T-helper 1 cell treated with Interleukin-12 subunit alpha and Interleukin-12 subunit beta and Interleukin-4 antibody, amounts not matched to agents 30 ng/mL and 1 ng/mL, for 36 hours (primary cell): Measurements from ENCODE around the gene ITPR2. TPM values are rescaled to one million over a fixed set of nuclear protein-coding genes. Genes with fewer than 3 reads are reported as not detected.

ENCODE experiments used
- intact Hi-C: fragments of 100-400 bp; cut with micrococcal nuclease; formaldehyde crosslinking; loops from one replicate; pipeline ENCODE4 v1.15.1; 2024
- total RNA-seq: library from RNA; stranded (reverse); gene quantifications from 2 replicates; pipeline ENCODE4 v1.2.3, GENCODE V29; 2022

Gene ITPR2
- total RNA-seq, 1 donor from 2014 or later = 60.9 TPM

GRCh38 chr12:26580619-26581018, 252.4 kb downstream of the ITPR2 start:
- intact Hi-C loops = no loop called here

- intact Hi-C loops = no loop called here
Measured at GRCh38 chr12:26576266-26576665, 256.7 kb downstream of the ITPR2 start.

DNA sequence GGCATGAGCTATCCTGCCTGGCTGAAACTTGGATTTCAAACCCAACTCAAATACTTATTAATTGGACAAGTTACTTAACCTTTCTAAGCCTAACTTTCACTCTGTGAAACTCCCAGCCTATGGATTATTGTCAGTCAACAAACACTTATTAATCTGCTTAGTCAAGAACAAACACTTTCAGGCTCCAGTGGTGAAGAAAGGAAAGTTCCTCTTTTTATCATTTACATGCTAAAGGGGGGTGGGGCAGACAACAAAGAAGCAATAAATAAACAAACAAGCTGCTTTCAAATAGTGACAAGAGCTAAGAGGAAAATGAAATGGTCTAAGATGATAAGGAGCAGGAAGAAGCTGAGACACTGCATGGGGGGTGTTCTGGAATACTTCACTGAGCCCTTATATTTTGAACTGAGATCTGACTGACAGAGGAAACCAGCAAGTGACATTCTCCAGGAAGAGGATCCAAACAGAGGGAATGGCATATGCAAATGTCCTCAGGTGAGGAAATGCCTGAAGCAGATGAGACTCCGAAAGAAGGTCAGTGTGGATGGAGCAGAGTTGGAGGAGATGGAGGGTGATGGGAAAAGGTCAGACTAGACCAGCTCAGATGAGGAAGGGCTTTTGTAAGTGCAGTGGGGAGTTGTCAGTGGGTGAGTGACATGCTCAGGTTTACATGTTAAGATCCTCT, 259.6 kb downstream of the ITPR2 start:
- intact Hi-C loops = no loop called here

- intact Hi-C loops = no loop called here
Measured at GRCh38 chr12:26572137-26572536, 260.9 kb downstream of the ITPR2 start.

DNA sequence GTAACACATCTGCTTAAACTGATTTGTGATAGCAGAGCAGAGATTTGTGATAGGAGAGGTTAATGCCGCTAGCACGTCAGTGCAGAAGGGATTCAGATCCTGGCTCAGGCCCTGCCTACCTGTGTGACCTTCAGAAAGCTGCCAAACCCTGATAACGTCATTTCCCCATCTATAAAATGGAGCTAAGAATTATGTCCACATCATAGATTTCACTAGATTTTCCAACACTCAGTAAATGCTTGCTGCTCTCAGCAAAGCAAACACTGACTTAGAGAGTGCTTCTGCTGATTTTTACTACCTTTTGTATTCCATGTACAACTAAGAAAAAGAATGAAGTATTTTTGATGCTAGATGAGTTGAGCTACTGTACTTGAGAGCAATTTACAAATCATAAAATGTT, 261.4 kb downstream of the ITPR2 start:
- intact Hi-C loops = no loop called here

DNA sequence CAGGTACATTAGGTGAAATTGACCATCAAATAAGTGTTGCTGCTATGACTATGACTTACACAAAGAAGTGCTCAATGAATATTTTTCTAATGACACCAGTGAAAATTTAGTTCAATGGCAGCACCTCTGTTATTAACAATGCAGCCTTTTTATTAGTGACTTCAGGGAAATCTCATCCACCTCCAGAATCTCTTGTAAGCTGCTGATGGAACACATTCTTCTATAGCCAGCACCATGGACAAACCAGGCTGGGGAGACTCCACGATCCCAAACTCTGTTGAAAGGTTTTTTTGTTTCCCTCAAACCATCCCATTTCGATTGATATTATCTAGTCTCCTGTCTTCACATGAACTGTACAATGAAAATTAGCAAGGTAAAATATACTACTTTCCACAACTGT, 265.9 kb downstream of the ITPR2 start:
- intact Hi-C loops = no loop called here

DNA sequence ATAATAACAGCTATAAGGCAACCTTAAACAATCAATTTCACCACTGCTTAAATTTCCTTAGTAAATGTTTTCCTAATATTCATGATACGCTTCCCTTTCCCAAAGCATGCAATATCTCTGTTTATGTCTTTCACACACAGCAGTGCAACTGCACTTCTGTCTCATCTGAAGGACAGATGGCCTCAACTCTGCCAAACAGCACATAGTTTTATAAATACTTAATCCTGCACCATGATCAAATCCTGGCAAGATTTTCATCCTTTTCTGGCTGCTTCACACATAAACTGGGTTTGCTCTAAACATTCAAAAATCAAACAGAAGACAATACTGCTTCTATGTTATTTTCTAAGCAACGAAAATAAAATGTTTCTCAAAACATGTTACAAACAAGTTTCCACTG, 266.3 kb downstream of the ITPR2 start:
- intact Hi-C loops = no loop called here

DNA sequence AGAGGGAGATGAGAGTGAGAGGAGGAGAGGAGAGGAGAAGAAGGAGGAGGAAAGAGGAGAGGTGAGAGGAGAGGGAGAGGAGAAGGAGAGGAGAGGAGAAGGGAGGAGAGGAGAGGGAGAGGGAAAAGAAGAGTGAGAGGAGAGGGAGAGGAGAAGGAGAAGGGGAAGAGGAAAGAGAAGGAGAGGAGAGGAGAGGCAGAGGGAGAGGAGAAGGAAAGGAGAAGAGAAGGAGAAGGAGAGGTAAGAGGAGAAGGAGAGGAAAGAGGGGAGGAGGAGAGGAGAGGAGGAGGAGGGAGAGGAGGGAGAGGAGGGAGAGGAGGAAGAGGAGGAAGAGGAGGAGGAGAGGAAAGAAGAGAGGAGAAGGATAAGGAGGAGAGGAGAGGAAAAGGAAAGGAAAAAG, 266.8 kb downstream of the ITPR2 start:
- intact Hi-C loops = no loop called here

DNA sequence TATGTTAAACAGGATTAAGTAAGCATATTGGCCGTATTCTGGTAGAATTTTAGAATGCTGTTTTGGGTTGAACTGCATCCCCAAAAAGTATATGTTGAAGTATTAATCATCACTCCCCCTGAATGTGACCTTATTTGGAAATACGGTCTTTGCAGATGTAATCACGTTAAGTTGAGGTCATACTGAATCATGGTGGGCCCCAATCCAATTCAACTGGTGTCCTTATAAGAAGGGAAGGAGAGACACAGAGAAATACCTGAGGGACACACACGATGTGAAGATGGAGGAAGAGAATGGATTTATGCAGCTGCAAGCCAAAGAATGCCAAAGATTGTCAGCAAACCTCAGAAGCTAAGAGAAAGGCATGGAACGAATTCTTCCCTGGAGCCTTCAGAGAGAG, 268.6 kb downstream of the ITPR2 start:
- intact Hi-C loops = no loop called here

DNA sequence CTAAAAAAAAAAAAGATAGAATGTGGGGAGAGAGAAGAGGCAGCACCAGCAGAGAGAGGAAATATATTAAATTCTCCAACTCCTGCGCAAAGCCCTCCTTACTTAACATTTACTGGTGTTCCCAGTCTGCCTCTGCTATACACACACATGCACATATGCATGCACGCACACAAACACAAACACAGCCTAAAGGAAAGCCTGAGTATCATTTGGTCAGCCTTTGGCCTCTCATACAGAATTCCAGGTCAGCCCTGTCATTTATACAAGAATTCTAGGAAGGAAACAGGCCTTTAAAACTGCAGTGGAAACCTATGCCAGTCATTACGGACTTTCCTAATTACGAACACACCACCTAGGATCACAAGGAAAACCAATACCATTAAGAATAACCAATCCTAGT, 269.4 kb downstream of the ITPR2 start:
- intact Hi-C loops = no loop called here

DNA sequence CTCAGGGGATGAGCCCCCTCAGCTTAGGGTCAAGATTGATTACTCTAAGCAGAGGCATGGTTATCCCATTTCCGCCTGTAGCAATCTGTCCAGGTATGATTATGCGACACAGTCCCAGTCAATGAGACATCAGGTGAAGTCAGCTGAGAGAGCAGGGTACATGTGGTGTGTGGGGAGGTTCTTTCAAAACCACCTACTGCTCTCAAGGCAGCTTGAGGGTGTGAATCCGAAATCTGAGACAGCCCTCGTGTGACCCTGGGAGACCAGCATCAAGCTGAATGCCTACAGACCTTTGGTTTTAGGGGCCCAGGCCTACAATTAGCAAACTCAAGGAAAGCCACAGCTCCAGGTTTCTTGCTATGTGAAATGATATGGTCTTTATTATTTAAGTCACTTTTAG, 275.7 kb downstream of the ITPR2 start:
- intact Hi-C loops = no loop called here

DNA sequence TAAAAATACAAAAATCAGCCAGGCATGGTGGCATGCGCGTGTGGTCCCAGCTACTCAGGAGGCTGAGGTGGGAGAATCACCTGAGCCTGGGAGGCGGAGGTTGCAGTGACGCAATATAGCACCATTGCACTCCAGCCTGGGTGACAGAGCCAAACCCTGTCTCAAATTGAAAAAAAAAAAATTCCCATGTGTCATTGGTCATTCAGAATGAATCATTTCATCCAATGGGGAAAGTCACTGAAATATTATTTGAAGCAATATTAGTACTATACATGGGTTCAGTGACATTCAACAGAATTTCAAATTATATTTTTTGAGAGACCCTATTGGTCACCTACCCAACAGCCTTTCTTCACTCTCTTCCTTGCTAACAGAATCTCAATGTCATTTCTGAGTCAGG, 276.1 kb downstream of the ITPR2 start:
- intact Hi-C loops = no loop called here

DNA sequence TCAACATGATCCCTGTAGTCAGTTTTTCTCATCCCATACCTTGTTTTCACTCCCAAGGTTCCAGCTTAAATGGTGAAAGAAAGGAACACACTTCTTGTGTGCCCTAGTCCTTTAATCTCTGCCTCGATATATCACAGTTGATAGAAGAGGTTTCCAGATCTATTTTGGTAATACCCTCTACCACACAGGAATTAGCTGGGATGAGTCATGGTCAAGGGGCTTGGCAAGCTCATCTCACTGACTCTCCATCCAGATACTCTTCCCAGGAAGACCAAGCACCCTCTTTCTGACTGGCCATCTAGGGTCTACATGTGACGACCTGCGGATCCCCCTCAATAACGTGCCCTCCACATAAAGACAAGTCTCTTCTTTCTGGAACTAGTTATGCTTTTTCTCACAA, 277.9 kb downstream of the ITPR2 start:
- intact Hi-C loops = no loop called here

GRCh38 chr12:26554332-26554731, 278.7 kb downstream of the ITPR2 start:
- intact Hi-C loops = no loop called here

GRCh38 chr12:26551385-26551784, 281.6 kb downstream of the ITPR2 start:
- intact Hi-C loops = no loop called here

GRCh38 chr12:26548227-26548626, 284.8 kb downstream of the ITPR2 start:
- intact Hi-C loops = no loop called here

GRCh38 chr12:26546535-26547314, 286.3 kb downstream of the ITPR2 start:
- intact Hi-C loops = no loop called here

- intact Hi-C loops = no loop called here
Measured at GRCh38 chr12:26539131-26539530, 293.9 kb downstream of the ITPR2 start.

DNA sequence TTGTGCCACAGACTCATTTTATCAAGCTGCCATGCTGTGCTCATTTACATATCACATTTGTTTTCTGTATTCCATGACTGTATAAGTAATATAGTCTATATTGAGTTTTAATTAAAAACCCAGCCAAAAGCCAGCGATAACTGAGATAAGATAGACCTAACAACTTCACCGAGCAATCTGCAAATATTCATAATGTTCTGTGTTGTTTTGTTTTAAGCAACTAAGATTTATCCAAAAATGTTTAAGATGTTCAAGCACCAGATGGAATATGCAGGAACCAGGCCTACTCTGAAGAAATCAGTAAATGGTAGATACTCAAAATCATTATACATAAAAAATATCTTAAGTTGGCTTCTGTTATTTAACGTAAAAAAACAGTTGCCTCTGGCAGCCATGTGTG, 295.3 kb downstream of the ITPR2 start:
- intact Hi-C loops = no loop called here

DNA sequence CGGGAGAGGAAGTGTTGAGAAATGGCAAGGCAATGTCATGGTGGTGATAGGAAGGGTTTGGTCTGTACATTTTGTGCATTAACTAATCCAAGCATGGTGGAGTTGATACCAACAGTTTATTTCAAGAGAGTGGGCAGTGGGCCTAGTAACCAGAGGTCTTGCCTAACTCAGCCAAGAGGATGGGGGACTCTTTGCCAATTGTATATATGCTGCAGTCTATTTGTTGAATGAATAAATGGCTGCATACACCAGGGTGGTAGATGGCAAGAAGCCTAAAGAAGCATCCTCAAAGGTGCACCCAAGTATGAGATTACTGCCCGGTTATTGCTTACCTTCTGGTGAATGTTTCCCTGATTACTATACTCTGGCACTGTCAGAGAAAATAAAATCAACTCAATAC, 295.9 kb downstream of the ITPR2 start:
- intact Hi-C loops = no loop called here

DNA sequence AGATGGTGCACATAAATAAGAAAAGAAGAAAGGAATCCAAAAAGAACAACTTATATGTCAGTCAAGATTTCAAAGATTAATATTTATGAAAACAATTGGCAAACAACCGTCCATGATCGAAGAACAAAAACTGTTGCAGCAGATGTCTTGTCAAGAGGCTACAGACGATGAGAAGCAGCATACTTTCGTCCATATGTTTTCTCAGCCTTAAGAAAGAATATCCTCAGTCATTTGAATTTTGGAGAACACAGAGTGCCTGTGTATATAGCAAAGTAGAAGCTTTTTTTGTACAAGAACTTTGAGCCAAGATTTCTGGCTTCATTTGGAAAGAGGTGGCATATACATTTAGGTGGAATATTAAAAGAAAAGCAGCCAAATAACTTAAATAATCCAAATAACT, 297.2 kb downstream of the ITPR2 start:
- intact Hi-C loops = no loop called here

GRCh38 chr12:26534071-26534470, 298.9 kb downstream of the ITPR2 start:
- intact Hi-C loops = no loop called here

DNA sequence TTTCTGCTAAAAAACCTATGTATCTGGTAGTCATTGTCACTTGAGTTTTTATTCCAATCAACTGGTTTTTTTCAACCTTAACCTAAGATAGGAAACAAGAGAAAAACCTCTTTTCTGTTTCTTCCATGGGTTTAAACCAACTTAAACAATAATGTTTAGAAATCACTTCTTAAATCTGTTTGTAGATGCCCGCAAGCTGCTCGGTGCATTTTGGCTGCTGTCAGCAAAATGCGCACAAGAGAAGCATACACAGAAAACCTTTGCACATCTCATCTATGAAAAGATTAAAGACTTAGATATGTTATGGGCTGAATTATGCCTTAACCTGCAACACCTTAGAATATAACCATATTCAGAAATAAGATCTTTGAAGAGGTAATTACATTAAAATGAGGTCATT, 299.8 kb downstream of the ITPR2 start:
- intact Hi-C loops = no loop called here
